MG63 (cell line): Measurements from ENCODE around the gene CEBPA. TPM values are rescaled to one million over a fixed set of nuclear protein-coding genes. Genes with fewer than 3 reads are reported as not detected.
"Not testable (repeated sequence)": the region's sequence is repeated elsewhere in the genome, so short reads cannot be mapped to it uniquely, and the experiment has no call there.

ENCODE experiments used
- DNase-seq: peaks from one replicate; pipeline ENCODE4 v3.0.0-alpha.2; 2020
- H3K27me3 ChIP-seq: fragments of 250-450 bp; sonication (Bioruptor Pico); 2 replicates; pipeline ENCODE4 v1.5.1; 2020; ENCODE audit warnings: mild to moderate bottlenecking, moderate library complexity
- H3K36me3 ChIP-seq: fragments of 250-450 bp; sonication (Bioruptor Pico); 2 replicates; pipeline ENCODE4 v1.5.1; 2020; ENCODE audit warnings: mild to moderate bottlenecking, moderate library complexity
- H3K4me3 ChIP-seq: fragments of 250-450 bp; sonication (Bioruptor Pico); 2 replicates; pipeline ENCODE4 v1.5.1; 2020; ENCODE audit warnings: mild to moderate bottlenecking, moderate library complexity
- H3K9me3 ChIP-seq: fragments of 250-450 bp; sonication (Bioruptor Pico); 2 replicates; pipeline ENCODE4 v1.5.1; 2020; ENCODE audit warnings: mild to moderate bottlenecking, moderate library complexity
- total RNA-seq: library from RNA; depleted of rRNA; stranded (reverse); fragments of >200 nt; shearing (Covaris generic); gene quantifications from 2 replicates; pipeline ENCODE4 v1.2.3, GENCODE V29; 2014; ENCODE audit warnings: low replicate concordance

The CEBPA gene
- total RNA-seq, 1 experiment from 2014 or later, result 4.5 TPM

- Histone ChIP-seq H3K27me3 (peaks cover 5% of the 10 kb centered on the region), H3K4me3 (no peak overlapping the region), H3K36me3 (no peaks in the 10 kb centered on the region), H3K9me3 (no peaks in the 10 kb centered on the region)
- DNase-seq, result no peak
Measured at GRCh38 chr19:33295621-33296487, 6.5 kb downstream of the CEBPA start.

- not testable (repeated sequence) for H3K9me3 ChIP-seq, H3K4me3 ChIP-seq, H3K36me3 ChIP-seq, H3K27me3 ChIP-seq, DNase-seq
Measured at GRCh38 chr19:33295046-33295445, 7.3 kb downstream of the CEBPA start.

GRCh38 chr19:33294058-33294798 lies 8.1 kb downstream of the CEBPA start:
- Histone ChIP-seq H3K36me3 (no peaks in the 10 kb centered on the region), H3K4me3 (no peak overlapping the region), H3K27me3 (no peaks in the 10 kb centered on the region), H3K9me3 (peaks cover 2% of the 10 kb centered on the region)
- DNase-seq, result no peak

- DNase-seq, result peak; percentile 64
- no peak overlapping the region for H3K4me3 ChIP-seq
- H3K36me3 ChIP-seq, result no peaks in the 10 kb centered on the region
- peaks cover 10% of the 10 kb centered on the region for H3K9me3 ChIP-seq
- H3K27me3 ChIP-seq, result no peaks in the 10 kb centered on the region
Measured at GRCh38 chr19:33293255-33294057, 8.9 kb downstream of the CEBPA start.

- H3K27me3 ChIP-seq, result no peaks in the 10 kb centered on the region
- H3K4me3 ChIP-seq, result no peak overlapping the region
- H3K9me3 ChIP-seq, result peaks cover 12% of the 10 kb centered on the region
- no peak for DNase-seq
- no peaks in the 10 kb centered on the region for H3K36me3 ChIP-seq
Measured at GRCh38 chr19:33292595-33293254, 9.6 kb downstream of the CEBPA start.

- H3K9me3 ChIP-seq, result peaks cover 12% of the 10 kb centered on the region
- DNase-seq, result no peak
Measured at GRCh38 chr19:33291623-33292534, 10.5 kb downstream of the CEBPA start.

GRCh38 chr19:33290956-33291622 lies 11.2 kb downstream of the CEBPA start:
- no peak for DNase-seq
- Histone ChIP-seq H3K27me3 (no peaks in the 10 kb centered on the region), H3K4me3 (no peak overlapping the region)

More at GRCh38 chr19:33291623-33292534, 10.5 kb downstream of the CEBPA start:
- no peak overlapping the region for H3K4me3 ChIP-seq
- no peaks in the 10 kb centered on the region for H3K27me3 ChIP-seq
- H3K36me3 ChIP-seq, result no peaks in the 10 kb centered on the region

GRCh38 chr19:33290082-33290815 lies 12.1 kb downstream of the CEBPA start:
- H3K4me3 ChIP-seq, result no peak overlapping the region
- no peaks in the 10 kb centered on the region for H3K36me3 ChIP-seq
- H3K27me3 ChIP-seq, result no peaks in the 10 kb centered on the region; the same call in 1 of the 2 replicates
- peaks cover 12% of the 10 kb centered on the region for H3K9me3 ChIP-seq
- no peak for DNase-seq

More at GRCh38 chr19:33290956-33291622, 11.2 kb downstream of the CEBPA start:
- Histone ChIP-seq H3K36me3 (no peaks in the 10 kb centered on the region), H3K9me3 (peaks cover 12% of the 10 kb centered on the region)

- H3K4me3 ChIP-seq, result no peak overlapping the region
- DNase-seq, result no peak
- no peaks in the 10 kb centered on the region for H3K36me3 ChIP-seq
- H3K27me3 ChIP-seq, result no peaks in the 10 kb centered on the region; the same call in 1 of the 2 replicates
- H3K9me3 ChIP-seq, result peaks cover 12% of the 10 kb centered on the region
Measured at GRCh38 chr19:33289261-33289660, 13.1 kb downstream of the CEBPA start.

- DNase-seq, result no peak
- Histone ChIP-seq H3K27me3 (no peaks in the 10 kb centered on the region; the same call in 1 of the 2 replicates), H3K9me3 (peaks cover 12% of the 10 kb centered on the region), H3K36me3 (no peaks in the 10 kb centered on the region), H3K4me3 (no peak overlapping the region)
Measured at GRCh38 chr19:33288666-33289065, 13.7 kb downstream of the CEBPA start.

GRCh38 chr19:33287927-33288326 lies 14.4 kb downstream of the CEBPA start:
- no peak for DNase-seq
- no peak overlapping the region for H3K4me3 ChIP-seq
- peaks cover 12% of the 10 kb centered on the region for H3K9me3 ChIP-seq
- H3K36me3 ChIP-seq, result no peaks in the 10 kb centered on the region
- H3K27me3 ChIP-seq, result no peaks in the 10 kb centered on the region; the same call in 1 of the 2 replicates

- peaks cover 12% of the 10 kb centered on the region for H3K9me3 ChIP-seq
- H3K4me3 ChIP-seq, result no peak overlapping the region
- H3K36me3 ChIP-seq, result no peaks in the 10 kb centered on the region
- DNase-seq, result no peak
- no peaks in the 10 kb centered on the region; the same call in 1 of the 2 replicates for H3K27me3 ChIP-seq
Measured at GRCh38 chr19:33287438-33287837, 14.9 kb downstream of the CEBPA start.

GRCh38 chr19:33286899-33287298 lies 15.4 kb downstream of the CEBPA start:
- Histone ChIP-seq H3K9me3 (peaks cover 12% of the 10 kb centered on the region), H3K4me3 (no peak overlapping the region), H3K36me3 (no peaks in the 10 kb centered on the region), H3K27me3 (no peaks in the 10 kb centered on the region; the same call in 1 of the 2 replicates)
- DNase-seq, result no peak

- Histone ChIP-seq H3K36me3 (no peaks in the 10 kb centered on the region), H3K4me3 (no peak overlapping the region), H3K9me3 (peaks cover 12% of the 10 kb centered on the region), H3K27me3 (no peaks in the 10 kb centered on the region; the same call in 1 of the 2 replicates)
- no peak for DNase-seq
Measured at GRCh38 chr19:33285441-33285927, 16.9 kb downstream of the CEBPA start.
